HG02623 (cell line): ENCODE data around the gene SLC35A4.
"Not testable (repeated sequence)": the region's sequence is repeated elsewhere in the genome, so short reads cannot be mapped to it uniquely, and the experiment has no call there.

Experiments
- ATAC-seq: cut with Tn5 transposase; IDR thresholded peaks from one replicate; pipeline ENCODE4 v1.9.1; 2021; ENCODE audit warnings: moderate library complexity; ENCODE audit not compliant: unreplicated experiment

The SLC35A4 gene

GRCh38 chr5:140588311-140589070, 23.9 kb downstream of the SLC35A4 start:
- no peak for ATAC-seq

- ATAC-seq, result no peak
Observed at GRCh38 chr5:140590861-140591260, 26.2 kb downstream of the SLC35A4 start.

GRCh38 chr5:140591747-140592372, 27.2 kb downstream of the SLC35A4 start:
- ATAC-seq, result no peak

- ATAC-seq, result not testable (repeated sequence)
Observed at GRCh38 chr5:140593070-140593469, 28.4 kb downstream of the SLC35A4 start.

GRCh38 chr5:140594169-140594568, 29.5 kb downstream of the SLC35A4 start:
- ATAC-seq, result no peak

- no peak for ATAC-seq
Observed at GRCh38 chr5:140595538-140596300, 31.1 kb downstream of the SLC35A4 start.

GRCh38 chr5:140596321-140596741, 31.7 kb downstream of the SLC35A4 start:
- ATAC-seq, result no peak

GRCh38 chr5:140598836-140599235, 34.2 kb downstream of the SLC35A4 start:
- no peak for ATAC-seq

- ATAC-seq, result no peak
Observed at GRCh38 chr5:140600096-140600495, 35.5 kb downstream of the SLC35A4 start.

- no peak for ATAC-seq
Observed at GRCh38 chr5:140602147-140602546, 37.5 kb downstream of the SLC35A4 start.

GRCh38 chr5:140603446-140603698, 38.7 kb downstream of the SLC35A4 start:
- not testable (repeated sequence) for ATAC-seq

GRCh38 chr5:140603734-140604133, 39.1 kb downstream of the SLC35A4 start:
- no peak for ATAC-seq

GRCh38 chr5:140605879-140606278, 41.3 kb downstream of the SLC35A4 start:
- ATAC-seq, result no peak

GRCh38 chr5:140607031-140607430, 42.4 kb downstream of the SLC35A4 start:
- ATAC-seq, result no peak

GRCh38 chr5:140608722-140609121, 44.1 kb downstream of the SLC35A4 start:
- ATAC-seq, result no peak

GRCh38 chr5:140609126-140609525, 44.5 kb downstream of the SLC35A4 start:
- no peak for ATAC-seq

GRCh38 chr5:140611020-140611521, 46.4 kb downstream of the SLC35A4 start:
- ATAC-seq, result no peak
